GM12801 (cell line): ENCODE data around the gene PRF1.

ENCODE experiments used
- TF ChIP-seq, protein P1 (sequence below): IDR thresholded peaks from one replicate; pipeline ENCODE4 v1.5.1; 2011; ENCODE audit warnings: control low read depth; ENCODE audit not compliant: insufficient read length; ENCODE audit errors: extremely low read depth

The PRF1 gene

DNA sequence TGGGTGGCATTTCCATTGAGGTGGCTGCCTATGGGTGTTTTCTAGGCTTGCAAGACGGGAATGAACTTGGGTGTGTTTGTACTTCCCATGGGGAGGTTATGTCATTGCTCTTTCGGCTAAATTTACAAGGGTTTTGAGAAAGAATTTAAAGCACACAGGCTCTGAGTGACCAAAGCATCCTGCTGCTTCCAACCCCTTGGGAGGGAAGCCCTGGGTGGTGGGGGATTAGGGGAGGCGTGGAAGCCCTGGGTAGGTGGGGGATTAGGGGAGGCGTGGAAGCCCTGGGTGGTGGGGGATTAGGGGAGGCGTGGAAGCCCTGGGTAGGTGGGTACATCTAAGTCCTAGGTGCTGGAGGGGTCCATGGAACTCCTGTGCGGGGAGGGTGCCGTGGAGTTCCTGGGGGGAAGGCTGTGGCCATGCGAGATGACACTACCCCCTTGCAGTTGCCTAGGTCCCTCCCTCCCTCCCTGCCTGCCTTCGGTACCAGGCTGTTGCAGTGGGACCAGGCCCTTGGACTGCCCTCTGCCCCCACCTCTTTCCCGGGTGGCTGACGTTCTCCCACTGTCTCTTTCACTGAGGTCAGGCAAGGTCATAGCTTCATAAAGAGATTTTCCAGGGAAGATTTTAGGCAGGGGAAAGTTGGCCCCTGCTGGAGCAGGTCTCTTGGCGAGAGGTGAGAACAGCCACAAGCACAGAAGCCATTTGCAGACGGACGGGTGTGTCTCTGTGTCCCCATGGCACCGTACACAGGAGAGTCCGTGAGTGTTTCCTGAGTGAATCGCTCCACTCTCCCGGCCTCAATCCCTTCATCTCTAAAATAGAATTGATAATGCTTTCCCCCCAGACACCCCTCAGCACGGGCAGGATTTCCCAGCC, 19.5 kb downstream of the PRF1 start:
- TF ChIP-seq, protein P1, sequence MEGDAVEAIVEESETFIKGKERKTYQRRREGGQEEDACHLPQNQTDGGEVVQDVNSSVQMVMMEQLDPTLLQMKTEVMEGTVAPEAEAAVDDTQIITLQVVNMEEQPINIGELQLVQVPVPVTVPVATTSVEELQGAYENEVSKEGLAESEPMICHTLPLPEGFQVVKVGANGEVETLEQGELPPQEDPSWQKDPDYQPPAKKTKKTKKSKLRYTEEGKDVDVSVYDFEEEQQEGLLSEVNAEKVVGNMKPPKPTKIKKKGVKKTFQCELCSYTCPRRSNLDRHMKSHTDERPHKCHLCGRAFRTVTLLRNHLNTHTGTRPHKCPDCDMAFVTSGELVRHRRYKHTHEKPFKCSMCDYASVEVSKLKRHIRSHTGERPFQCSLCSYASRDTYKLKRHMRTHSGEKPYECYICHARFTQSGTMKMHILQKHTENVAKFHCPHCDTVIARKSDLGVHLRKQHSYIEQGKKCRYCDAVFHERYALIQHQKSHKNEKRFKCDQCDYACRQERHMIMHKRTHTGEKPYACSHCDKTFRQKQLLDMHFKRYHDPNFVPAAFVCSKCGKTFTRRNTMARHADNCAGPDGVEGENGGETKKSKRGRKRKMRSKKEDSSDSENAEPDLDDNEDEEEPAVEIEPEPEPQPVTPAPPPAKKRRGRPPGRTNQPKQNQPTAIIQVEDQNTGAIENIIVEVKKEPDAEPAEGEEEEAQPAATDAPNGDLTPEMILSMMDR, result no peak

DNA sequence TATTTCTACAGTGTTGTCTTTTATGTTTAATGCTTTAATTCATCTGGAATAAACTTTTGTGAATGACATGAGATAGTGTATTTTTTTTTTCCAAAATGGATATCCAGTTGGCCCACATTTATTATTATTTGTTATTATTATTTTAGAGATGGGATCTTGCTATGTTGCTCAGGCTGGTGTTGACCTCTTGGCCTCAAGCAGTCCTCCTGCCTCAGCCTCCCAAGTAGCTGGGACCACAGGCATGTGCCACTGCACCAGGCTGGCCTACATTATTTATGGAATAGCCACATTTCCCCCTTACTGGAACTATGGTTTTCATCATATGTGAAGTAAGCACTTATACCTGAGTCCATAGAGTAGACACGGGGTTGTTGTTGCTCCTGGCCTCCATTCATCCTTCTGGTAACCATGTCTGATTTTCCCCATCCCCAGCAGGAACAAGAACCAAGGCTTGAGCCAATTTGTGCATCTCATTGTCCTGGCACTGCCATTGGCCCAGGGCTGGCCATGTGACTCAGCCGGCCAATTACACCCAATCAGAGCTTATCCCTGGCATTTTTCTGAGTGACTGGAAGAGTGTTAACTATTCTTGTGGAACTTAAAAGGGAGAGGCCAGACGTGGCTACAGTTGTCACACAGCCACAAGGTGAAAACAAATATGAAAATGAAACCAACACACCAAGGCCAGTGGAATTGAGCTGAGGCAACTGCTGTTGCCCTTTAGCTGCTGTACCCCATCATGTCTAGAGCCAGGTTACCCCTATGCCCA, 23.1 kb downstream of the PRF1 start:
- TF ChIP-seq, protein P1, result no peak

DNA sequence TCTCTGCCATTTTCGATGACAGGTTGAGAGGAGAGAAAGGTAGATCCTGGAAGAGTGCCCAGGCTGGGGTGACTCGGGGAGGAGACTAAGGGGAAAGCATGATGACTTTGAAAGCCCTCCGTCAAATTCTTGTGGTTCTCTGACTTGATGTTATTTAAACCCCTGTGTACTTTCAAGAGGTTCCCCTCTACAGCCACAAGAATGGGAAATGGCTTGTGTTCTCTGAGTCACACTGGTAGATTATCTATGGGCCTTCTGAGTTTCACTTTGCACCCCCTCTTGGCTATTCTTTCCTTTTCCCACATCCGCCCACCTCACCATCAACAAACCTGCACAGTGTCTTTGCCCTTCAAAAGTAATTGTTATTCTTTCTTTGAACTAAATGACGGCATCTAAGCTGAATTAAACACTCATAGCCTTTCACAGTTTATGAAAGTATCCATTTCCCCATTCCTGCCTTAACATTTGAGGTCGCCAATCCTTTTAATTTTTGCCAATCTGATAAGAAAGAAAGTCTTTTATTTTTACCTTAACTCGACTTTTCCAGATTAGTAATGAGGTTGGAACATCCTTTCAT, 24.1 kb downstream of the PRF1 start:
- TF ChIP-seq, protein P1, result no peak

DNA sequence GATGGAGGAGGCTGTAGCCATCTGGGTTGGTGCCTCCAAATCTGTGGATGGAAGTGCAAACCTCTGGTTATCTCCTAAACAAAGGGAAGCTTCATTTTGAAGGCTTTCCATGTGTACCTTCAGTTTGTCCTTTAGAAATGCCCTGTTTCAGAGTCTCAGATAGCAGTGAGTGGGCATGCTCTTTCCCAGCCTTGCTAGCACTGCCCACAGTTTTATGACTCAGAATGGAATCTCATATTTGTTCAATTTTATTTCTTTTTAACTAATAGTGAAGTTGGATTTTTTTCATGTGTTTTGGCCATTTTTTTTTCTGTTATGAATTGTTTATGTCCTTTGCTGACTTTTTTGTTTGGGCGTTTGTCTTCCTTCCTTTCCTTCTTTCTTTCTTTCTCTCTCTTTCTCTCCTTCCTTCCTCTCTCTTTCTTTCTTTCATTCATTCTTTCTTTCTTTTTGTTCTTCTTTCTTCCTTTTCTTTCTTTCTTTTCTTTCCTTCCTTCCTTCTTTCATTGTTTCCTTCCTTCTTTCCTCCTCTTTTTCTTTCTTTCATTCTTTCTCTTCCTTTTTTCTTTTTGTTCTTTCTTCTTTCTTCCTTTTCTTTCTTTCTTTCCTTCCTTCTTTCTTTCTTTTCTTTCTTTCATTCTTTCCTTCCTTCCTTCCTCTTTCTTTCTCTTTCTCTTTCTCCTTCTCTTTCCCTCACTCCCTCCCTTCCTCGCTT, 25.6 kb downstream of the PRF1 start:
- TF ChIP-seq, protein P1, result no peak

DNA sequence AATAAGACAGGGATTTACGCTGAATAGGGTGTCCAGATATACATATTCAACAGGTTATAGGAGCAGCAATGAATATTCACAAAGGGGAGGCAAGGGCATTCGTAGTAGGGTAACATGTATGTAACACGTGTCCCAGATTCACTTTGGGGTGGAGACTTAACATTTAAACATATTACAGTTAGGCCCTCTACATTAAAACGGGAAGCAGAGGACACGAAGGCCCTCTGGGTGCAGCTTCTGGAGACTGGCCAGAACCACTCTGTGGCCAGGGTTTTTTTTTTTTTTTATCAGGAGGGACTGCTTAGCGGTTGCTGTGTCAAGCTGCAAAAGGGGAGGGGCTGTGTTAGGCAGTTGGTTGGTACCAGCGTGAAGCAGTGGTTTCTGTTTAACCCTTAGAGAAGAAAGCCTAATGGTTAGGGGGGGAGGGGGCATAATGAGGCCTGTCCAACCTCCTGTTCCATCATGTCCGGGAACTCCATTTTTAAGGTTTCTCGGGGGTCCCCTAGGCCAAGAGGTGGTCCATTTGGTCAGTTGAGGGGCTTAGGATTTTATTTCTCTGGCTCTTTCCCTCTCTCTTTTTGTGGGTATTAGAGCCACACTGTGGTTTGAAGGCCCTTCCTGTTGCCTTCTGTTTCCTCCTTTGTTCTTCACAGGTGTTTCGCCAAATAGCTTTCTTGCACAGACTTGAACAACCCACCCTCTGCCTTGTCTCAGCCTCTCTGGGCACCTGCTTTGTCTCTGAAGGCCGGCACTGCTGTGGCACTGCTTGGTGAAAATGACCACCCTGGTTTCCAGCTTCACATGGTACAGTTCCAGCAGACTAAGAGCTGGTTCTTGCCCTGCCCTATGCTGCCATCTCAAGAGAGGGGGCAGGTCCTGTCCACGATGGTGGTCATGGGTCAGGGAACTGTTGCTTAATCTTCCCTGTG, 26.4 kb downstream of the PRF1 start:
- TF ChIP-seq, protein P1, result no peak

DNA sequence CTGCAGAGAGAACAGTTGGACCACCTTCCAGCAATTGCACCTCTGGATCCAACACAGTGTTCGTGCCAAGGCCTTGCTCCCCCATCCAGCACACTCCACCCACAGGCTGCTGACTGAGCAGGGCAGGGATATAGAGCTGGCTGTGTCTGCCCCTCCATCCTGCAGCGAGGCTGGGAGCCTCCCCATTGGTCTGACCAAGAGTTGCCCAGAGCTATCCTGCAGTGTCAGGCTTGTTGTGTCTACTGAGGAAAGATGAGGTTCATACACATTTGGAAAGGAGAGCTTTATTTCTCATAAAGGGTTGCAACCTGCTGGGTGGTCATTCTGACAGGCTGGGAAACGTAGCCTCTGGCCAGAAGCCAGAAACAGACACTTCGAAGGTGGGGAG, 27.1 kb downstream of the PRF1 start:
- TF ChIP-seq, protein P1, result no peak
